Tibial nerve (tissue), 4 donors: Measurements from ENCODE around the gene MAN1A2.

Experiments
- EP300 ChIP-seq, 2 donors: sonication (generic); formaldehyde crosslinking; IDR thresholded peaks; one replicate each; pipeline ENCODE4 v1.6.1; 2017; ENCODE audit warnings: antibody characterized with exemption in 2 of 2, mild to moderate bottlenecking in 1 of 2
- POLR2A ChIP-seq, 2 donors: fragments of 450-650 bp; IDR thresholded peaks; one replicate each; pipeline ENCODE4 v1.6.1; 2017; ENCODE audit warnings: antibody characterized with exemption in 2 of 2, mild to moderate bottlenecking in 2 of 2, moderate library complexity in 2 of 2
- TF ChIP-seq, protein P1 (sequence below), 5 experiments: fragments of 200-600 bp in 3 of 5; fragments of 450-650 bp in 2 of 5; sonication (generic) in 3 of 5; IDR thresholded peaks; one replicate each; pipeline ENCODE4 v1.5.1; 2016 to 2019; ENCODE audit warnings: antibody characterized with exemption in 5 of 5, mild to moderate bottlenecking in 3 of 5, moderate library complexity in 2 of 5

DNA sequence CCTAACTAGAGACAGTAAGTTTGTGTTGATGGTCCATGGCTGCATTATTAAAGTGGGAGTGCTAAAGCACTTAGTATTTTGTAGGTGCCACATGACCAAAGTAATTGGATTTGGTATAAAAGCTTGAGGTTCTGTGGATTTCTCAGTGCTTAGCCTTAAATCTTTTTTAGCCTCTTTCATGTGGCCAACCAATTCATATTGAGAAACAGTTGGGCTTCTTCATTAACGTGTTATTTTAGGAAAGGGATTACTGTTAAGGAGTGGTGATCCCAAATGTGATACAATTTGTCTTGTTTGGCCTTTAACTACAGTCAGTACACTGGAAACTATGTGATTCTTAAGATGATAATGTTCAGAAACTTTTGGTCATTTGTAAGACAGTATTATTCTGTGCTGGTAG, 25.5 kb downstream of the MAN1A2 start:
- TF ChIP-seq, protein P1, sequence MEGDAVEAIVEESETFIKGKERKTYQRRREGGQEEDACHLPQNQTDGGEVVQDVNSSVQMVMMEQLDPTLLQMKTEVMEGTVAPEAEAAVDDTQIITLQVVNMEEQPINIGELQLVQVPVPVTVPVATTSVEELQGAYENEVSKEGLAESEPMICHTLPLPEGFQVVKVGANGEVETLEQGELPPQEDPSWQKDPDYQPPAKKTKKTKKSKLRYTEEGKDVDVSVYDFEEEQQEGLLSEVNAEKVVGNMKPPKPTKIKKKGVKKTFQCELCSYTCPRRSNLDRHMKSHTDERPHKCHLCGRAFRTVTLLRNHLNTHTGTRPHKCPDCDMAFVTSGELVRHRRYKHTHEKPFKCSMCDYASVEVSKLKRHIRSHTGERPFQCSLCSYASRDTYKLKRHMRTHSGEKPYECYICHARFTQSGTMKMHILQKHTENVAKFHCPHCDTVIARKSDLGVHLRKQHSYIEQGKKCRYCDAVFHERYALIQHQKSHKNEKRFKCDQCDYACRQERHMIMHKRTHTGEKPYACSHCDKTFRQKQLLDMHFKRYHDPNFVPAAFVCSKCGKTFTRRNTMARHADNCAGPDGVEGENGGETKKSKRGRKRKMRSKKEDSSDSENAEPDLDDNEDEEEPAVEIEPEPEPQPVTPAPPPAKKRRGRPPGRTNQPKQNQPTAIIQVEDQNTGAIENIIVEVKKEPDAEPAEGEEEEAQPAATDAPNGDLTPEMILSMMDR (IDR thresholded peaks at IDR 0.05), result no peak
- TF ChIP-seq POLR2A (IDR thresholded peaks at IDR 0.05) (no peak), EP300 (IDR thresholded peaks at IDR 0.05) (no peak)
